ENCODE data around the gene TRMT112.

Gene TRMT112

DNA sequence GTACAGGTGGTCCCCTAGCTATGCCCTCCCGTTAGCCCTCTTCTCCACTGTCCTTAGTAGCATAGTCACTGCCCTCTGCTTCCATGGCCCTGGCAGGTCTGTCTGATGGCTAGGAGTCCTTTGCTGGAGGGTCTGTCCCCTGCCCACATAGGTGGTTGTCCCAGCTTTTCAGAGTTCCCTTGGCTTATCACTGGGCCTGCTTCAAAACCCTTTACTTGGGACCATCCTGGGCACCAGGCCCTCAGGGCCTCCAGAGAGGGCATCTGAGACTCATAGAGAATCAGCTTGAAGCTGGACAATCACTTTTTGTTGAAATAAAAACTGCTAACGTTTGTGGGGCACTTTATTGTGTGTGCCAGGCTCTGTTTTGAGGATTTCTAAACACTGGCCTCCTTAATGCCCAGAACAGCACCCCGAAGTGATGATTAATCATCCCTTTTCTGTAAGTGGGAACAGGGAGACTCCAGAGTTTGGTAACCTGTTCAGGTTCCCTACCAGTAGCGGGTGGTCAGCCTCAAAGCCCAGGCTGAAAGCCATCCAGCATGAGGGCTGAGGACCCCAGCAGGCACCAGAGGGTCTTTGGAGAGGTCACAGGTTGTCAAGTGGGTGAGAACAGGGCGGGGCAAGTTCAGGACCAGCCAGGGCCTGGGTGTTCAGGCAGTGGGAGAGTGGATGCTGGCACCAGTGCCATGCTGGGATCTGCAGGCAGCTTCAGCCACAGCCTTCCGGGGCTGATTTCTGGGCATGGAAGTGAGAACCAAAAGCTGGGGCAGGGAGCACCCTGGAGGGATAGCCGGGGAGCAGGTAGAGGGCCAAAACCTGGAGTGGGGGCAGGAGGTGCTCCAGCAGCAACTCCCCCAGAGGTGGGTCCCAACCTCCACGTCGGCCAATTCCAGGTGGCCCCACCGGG lies 26.8 kb downstream of the TRMT112 start:
- no peak for DNase-seq

- DNase-seq = no peak
These were observed 28.3 kb downstream of the TRMT112 start for GRCh38 chr11:64289002-64289564.

GRCh38 chr11:64288353-64288750 lies 29.0 kb downstream of the TRMT112 start:
- no peak for DNase-seq

GRCh38 chr11:64287676-64288352 lies 29.5 kb downstream of the TRMT112 start:
- DNase-seq = no peak

DNA sequence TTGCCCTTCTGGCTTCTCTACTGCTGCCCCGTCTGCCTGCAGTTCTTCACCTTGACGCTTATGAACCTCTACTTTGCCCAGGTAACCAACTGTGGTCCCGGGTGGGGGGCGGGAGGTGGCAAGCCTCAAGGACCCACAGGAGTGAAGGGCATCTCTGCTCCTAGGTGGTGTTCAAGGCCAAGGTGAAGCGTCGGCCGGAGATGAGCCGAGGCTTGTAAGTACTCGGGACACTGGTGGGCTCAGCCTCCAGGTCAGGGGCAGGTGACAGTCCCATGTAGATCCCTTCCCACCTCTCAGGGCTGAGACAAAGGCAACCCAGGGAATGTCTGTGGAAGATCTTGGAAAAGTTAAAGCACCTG lies 30.6 kb downstream of the TRMT112 start:
- no peak for DNase-seq

DNA sequence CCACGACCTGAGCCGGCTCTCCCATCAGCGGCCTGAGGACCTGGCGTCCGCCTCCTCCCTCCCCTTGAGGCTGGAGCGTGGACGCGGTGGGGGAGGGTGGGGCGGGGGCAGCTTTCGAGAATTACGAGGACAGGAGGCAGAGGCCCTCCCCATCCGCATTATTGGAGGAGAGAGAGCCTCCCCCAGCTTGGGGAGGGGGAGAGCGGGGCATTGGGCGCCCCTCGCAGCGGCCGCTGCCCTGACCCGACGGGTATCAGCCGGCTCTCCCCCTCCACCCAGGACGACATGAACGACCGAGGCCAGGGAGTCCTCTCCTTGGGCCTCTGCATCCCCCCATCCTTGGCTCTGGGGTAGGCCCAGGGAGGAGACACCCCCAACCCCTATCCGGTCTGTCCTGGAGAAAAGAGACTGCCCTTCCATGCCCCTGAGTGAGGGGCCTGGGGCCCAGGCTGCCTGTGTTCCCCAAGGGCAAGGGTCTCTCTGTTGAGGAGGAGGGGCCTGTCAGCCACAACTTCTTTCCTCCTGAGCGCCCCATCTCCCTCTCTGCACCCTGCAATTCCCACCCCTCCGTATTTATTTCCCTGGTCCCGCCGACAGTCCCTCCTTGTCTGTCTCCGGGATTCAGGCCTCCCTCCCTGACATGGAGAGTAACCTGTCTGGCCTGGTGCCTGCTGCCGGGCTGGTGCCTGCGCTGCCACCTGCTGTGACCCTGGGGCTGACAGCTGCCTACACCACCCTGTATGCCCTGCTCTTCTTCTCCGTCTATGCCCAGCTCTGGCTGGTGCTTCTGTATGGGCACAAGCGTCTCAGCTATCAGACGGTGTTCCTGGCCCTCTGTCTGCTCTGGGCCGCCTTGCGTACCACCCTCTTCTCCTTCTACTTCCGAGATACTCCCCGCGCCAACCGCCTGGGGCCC lies 31.2 kb downstream of the TRMT112 start:
- no peak for DNase-seq

GRCh38 chr11:64284962-64285884 lies 32.1 kb downstream of the TRMT112 start, which contains the start of gene GPR137:
GPR137 (plus strand) TSS chr11:64285848; CDS start chr11:64286525, 677 bp downstream.
- DNase-seq = no peak

- peak; percentile 10 for DNase-seq
These were observed 33.1 kb downstream of the TRMT112 start, which contains the start of gene BAD for GRCh38 chr11:64284048-64284961. BAD (minus strand) TSS chr11:64284665; CDS start chr11:64284368, 297 bp downstream.

DNA sequence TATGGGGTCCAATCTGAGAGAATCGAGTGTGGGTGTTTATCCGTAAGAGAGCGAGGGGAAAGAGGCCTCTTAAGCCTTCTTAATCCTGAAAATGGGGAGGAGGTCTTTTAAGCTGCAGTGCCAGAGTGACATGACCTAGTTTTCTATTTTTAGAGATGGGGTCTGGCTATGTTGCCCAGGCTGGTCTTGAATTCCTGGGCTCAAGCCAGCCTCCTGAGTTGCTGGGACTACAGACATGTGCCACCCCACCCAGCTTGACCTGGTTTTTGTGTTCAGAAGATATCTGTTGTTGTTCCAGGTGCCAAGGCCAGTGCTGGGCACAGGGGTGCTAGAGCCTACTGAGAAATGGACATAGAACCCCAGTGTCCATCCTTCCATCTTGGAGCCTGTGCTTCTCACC lies 34.3 kb downstream of the TRMT112 start:
- DNase-seq = no peak

DNA sequence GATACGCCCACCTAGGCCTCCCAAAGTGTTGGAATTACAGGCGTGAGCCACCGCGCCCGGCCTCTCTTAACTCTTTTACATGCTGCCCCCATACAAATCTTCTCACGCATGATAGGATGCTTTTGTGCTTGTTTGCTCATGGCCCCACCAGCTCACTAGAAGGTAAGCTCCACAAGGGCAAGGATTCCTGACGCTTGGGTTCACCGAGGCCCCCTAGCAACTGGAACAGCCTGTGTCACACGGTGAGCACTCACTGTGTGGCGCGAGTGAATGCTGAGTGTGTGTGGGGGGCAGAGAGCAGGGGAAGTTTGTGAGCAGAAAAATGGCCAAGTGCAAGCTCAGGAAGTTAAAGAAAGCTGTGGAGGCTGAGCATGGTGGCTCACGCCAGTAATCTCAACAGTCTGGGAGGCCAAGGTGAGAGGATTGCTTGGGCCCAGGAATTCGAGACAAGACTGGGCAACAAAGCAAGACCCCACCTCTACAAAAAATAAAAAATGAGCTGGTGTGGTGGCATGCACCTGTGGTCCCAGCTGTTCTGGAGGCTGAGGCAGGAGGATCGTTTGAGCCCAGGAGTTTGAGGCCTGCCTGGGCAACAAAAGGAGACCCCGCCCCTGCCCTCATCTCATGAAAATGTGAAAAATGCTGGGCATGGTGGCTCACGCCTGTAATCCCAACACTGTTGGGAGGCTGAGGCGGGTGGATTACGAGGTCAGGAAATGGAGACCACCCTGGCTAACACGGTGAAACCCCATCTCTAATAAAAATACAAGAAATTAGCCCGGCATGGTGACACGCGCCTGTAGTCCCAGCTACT lies 35.2 kb downstream of the TRMT112 start:
- DNase-seq = no peak

GRCh38 chr11:64278576-64279190 lies 38.7 kb downstream of the TRMT112 start:
- DNase-seq = no peak

- DNase-seq = no peak
These were observed 40.5 kb downstream of the TRMT112 start for GRCh38 chr11:64276653-64277431.

GRCh38 chr11:64275841-64276240 lies 41.5 kb downstream of the TRMT112 start:
- DNase-seq = no peak

GRCh38 chr11:64275031-64275800 lies 42.1 kb downstream of the TRMT112 start:
- DNase-seq = no peak

DNA sequence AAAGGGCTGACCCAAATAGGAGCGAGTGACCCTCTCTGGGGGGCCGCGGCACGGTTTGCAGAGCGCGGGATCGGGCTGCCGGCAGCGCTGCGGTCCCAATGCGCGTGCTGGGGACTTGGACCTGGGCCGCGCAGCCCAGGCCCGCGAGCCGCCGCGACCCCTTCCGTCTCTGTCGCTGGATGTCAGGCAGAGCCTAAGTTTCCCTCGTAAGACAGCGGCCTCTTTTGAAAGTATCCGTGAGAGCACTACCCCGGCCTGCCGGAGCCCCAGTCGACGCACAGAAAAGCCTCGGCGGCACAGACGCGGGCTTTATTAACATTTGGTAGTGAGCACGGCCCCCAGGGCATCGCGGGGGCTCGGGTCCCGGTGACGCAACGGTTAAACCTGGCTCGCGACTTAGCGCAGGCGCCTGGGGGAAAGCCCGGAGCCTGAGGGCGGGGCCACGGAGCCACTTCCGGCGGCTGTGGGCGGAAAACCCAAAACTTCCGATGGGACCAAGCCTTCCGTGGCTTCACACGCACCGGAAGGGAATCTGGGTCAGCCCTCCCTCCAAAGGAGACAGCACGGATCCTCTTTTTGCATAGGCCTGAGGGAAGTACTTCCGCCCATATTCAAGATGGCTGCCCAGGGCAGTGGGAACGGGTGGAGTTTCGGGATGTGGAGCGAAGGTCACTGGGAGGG lies 47.7 kb downstream of the TRMT112 start:
- peak; percentile 90 for DNase-seq

- no peak for DNase-seq
These were observed 48.3 kb downstream of the TRMT112 start for GRCh38 chr11:64268893-64269539.
